Measurements from ENCODE around the gene SLC22A31. TPM values are rescaled to one million over a fixed set of nuclear protein-coding genes. Genes with fewer than 3 reads are reported as not detected.

The SLC22A31 gene
- polyA plus RNA-seq, 1 of the 3 experiments (the other 2 are of a cell fraction): 0.07 TPM

DNA sequence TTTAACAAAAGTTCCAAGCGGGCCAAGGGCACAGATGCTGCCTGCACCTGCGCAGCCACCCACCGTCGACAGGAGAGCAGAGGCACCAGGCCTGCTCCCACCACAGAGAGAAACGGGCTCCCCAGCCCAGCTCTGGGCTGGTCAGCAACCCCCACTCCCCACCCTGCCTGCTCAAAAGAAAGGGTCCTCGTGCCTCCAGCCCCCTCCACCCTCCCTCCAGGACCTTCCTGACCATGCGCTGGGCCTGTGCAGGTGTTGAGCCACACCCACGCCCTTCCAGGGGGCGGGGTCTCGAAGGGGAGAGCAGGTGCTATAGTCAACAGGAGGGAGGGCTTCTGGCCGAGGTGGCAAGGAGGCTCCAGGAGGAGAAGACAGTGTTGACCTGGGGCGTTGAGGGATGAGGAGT is 42.5 kb upstream of the SLC22A31 start:
- peaks cover 0 to 4% of the 10 kb centered on the region in 2 experiments; a peak in 2 of 4 replicates for H3K4me1 ChIP-seq (ENCODE audit: control insufficient read depth in 1 of 2, insufficient read depth in 2 of 2, low read depth in 1 of 2, low read length in 1 of 2)
- no peak overlapping the region for H3K4me3 ChIP-seq (ENCODE audit: low read depth in 2 of 2, low read length in 1 of 2)
- CTCF ChIA-PET: no interaction called here
- DNase-seq: no peak
- H3F3A ChIP-seq (replicated peaks; ENCODE audit: insufficient read depth): peaks cover 9% of the 10 kb centered on the region
- H3K9me2 ChIP-seq: no peaks in the 10 kb centered on the region
- H3K9ac ChIP-seq: no peak overlapping the region
- no peaks in the 10 kb centered on the region for H3K36me3 ChIP-seq (replicated peaks in 1 of 2; ENCODE audit: control insufficient read depth in 1 of 2, insufficient read depth in 2 of 2, low read length in 1 of 2)
- no peak overlapping the region for H3K4me2 ChIP-seq
- H2AFZ ChIP-seq (ENCODE audit: low read depth): no peak overlapping the region
- no peaks in the 10 kb centered on the region for H4K20me1 ChIP-seq (ENCODE audit: insufficient read depth)
- 0 out of 2 replicates have a peak, but pooled peaks cover 8% of the 10 kb centered on the region for H3K79me2 ChIP-seq (ENCODE audit: insufficient read depth)
- WGBS (ENCODE audit: low lambda C conversion rate): 77% methylated on average over 9 of the region's 12 CpGs
- no peaks in the 10 kb centered on the region for H3K9me3 ChIP-seq
- no peak overlapping the region for H3K27ac ChIP-seq (ENCODE audit: low read depth in 2 of 2, low read length in 1 of 2)
- POLR2A ChIA-PET: no interaction called here
- H3K27me3 ChIP-seq (ENCODE audit: insufficient read depth): no peaks in the 10 kb centered on the region
- TF ChIP-seq ELF1 (IDR thresholded peaks at IDR 0.05) (no peak), TEAD4 (IDR thresholded peaks at IDR 0.05; ENCODE audit: borderline replicate concordance, insufficient read depth) (no peak), JUND (IDR thresholded peaks at IDR 0.05) (no peak), MEF2A (IDR thresholded peaks at IDR 0.05; ENCODE audit: borderline replicate concordance, low read depth) (no peak), RXRA (IDR thresholded peaks at IDR 0.05; ENCODE audit: borderline replicate concordance, low read depth) (no peak), TCF12 (IDR thresholded peaks at IDR 0.05) (no peak), RFX5 (IDR thresholded peaks at IDR 0.05; ENCODE audit: low read length) (no peak), CHD2 (IDR thresholded peaks at IDR 0.05; ENCODE audit: low read length, partially characterized antibody) (no peak), FOXJ3 (CRISPR knock-in tag; IDR thresholded peaks at IDR 0.05) (no peak), SIN3A (IDR thresholded peaks at IDR 0.05; ENCODE audit: borderline replicate concordance, low read depth, low read length) (no peak), POLR2AphosphoS5 (IDR thresholded peaks at IDR 0.05; ENCODE audit: low read depth, low read length) (no peak)
- TF ChIP-seq, protein P1, sequence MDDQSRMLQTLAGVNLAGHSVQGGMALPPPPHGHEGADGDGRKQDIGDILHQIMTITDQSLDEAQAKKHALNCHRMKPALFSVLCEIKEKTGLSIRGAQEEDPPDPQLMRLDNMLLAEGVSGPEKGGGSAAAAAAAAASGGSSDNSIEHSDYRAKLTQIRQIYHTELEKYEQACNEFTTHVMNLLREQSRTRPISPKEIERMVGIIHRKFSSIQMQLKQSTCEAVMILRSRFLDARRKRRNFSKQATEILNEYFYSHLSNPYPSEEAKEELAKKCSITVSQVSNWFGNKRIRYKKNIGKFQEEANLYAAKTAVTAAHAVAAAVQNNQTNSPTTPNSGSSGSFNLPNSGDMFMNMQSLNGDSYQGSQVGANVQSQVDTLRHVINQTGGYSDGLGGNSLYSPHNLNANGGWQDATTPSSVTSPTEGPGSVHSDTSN (IDR thresholded peaks at IDR 0.05): no peak
- TF ChIP-seq, protein P2, sequence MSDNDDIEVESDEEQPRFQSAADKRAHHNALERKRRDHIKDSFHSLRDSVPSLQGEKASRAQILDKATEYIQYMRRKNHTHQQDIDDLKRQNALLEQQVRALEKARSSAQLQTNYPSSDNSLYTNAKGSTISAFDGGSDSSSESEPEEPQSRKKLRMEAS (IDR thresholded peaks at IDR 0.05; ENCODE audit: low read depth): no peak
- TF ChIP-seq, protein P3, sequence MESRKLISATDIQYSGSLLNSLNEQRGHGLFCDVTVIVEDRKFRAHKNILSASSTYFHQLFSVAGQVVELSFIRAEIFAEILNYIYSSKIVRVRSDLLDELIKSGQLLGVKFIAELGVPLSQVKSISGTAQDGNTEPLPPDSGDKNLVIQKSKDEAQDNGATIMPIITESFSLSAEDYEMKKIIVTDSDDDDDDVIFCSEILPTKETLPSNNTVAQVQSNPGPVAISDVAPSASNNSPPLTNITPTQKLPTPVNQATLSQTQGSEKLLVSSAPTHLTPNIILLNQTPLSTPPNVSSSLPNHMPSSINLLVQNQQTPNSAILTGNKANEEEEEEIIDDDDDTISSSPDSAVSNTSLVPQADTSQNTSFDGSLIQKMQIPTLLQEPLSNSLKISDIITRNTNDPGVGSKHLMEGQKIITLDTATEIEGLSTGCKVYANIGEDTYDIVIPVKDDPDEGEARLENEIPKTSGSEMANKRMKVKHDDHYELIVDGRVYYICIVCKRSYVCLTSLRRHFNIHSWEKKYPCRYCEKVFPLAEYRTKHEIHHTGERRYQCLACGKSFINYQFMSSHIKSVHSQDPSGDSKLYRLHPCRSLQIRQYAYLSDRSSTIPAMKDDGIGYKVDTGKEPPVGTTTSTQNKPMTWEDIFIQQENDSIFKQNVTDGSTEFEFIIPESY (IDR thresholded peaks at IDR 0.05; ENCODE audit: borderline replicate concordance, low read depth): no peak
- TF ChIP-seq, protein P4, sequence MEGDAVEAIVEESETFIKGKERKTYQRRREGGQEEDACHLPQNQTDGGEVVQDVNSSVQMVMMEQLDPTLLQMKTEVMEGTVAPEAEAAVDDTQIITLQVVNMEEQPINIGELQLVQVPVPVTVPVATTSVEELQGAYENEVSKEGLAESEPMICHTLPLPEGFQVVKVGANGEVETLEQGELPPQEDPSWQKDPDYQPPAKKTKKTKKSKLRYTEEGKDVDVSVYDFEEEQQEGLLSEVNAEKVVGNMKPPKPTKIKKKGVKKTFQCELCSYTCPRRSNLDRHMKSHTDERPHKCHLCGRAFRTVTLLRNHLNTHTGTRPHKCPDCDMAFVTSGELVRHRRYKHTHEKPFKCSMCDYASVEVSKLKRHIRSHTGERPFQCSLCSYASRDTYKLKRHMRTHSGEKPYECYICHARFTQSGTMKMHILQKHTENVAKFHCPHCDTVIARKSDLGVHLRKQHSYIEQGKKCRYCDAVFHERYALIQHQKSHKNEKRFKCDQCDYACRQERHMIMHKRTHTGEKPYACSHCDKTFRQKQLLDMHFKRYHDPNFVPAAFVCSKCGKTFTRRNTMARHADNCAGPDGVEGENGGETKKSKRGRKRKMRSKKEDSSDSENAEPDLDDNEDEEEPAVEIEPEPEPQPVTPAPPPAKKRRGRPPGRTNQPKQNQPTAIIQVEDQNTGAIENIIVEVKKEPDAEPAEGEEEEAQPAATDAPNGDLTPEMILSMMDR (IDR thresholded peaks at IDR 0.05): no peak
- TF ChIP-seq, protein P5, sequence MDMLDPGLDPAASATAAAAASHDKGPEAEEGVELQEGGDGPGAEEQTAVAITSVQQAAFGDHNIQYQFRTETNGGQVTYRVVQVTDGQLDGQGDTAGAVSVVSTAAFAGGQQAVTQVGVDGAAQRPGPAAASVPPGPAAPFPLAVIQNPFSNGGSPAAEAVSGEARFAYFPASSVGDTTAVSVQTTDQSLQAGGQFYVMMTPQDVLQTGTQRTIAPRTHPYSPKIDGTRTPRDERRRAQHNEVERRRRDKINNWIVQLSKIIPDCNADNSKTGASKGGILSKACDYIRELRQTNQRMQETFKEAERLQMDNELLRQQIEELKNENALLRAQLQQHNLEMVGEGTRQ (IDR thresholded peaks at IDR 0.05; ENCODE audit: borderline replicate concordance, low read depth, low read length): no peak

Data from SK-N-SH (cell line).